Heart left ventricle (tissue), 13 donors: ENCODE data around the gene SUPT20H.
"Not testable (repeated sequence)": the region's sequence is repeated elsewhere in the genome, so short reads cannot be mapped to it uniquely, and the experiment has no call there.

Experiments
- POLR2A ChIP-seq, 2 donors: fragments of 450-650 bp; IDR thresholded peaks; one replicate each; pipeline ENCODE4 v1.6.1; 2017; ENCODE audit warnings: antibody characterized with exemption in 2 of 2, mild to moderate bottlenecking in 2 of 2, moderate library complexity in 2 of 2
- TF ChIP-seq, protein P1 (sequence below), 12 donors: fragments of 200-600 bp; sonication (generic) in 4 of 12; IDR thresholded peaks; one replicate each; pipeline versions ENCODE4 v1.5.0 to v1.8.0; 2018 to 2022; ENCODE audit warnings: antibody characterized with exemption in 12 of 12, mild to moderate bottlenecking in 5 of 12
- donor health status: ischemic (EF 13 %, LVEDD 7.1; RV severe dilation, severe dysfunction).
- donor health status: DM: no; HTN: yes; CAD: no.
- donor health status: DM: no; HTN: no; CAD: no.
- donor health status: ischemic (EF 25% LVEDD 6.9; RV normal size, moderate dysfunction).
- donor health status: ischemic (EF 25% LVEDD 5.7; RV mildly dilated, moderate dysfunction).
- donor health status: ischemic (EF 35%, LVEDD 5.7; RV mildly dilated, moderate dysfunction).
- donor health status: nonischemic (EF 11% LVEDD 7.7; RV severe dilation, severe dysfunction).
- donor health status: DM: yes; HTN: yes; CAD: no.
- donor health status: PGD.
- donor health status: ischemic (EF 29% LVEDD 5.4; RV normal size, mild dysfunction).
- donor health status: nonischemic (EF 23%, LVEDD 6.1; RV moderate dilation, normal function).

DNA sequence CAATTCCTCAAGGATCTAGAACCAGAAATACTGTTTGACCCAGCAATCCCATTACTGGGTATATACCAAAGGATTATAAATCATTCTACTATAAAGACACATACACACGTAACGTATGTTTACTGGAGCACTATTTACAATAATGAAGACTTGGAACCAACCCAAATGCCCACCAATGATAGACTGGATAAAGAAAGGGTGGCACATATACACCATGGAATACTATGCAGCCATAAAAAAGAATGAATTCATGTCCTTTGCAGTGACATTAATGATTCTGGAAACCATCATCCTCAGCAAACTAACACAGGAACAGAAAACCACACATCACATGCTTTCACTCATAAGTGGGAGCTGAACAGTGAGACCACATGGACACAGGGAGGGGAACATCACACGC, 6.4 kb downstream of the SUPT20H start:
- TF ChIP-seq, protein P1, sequence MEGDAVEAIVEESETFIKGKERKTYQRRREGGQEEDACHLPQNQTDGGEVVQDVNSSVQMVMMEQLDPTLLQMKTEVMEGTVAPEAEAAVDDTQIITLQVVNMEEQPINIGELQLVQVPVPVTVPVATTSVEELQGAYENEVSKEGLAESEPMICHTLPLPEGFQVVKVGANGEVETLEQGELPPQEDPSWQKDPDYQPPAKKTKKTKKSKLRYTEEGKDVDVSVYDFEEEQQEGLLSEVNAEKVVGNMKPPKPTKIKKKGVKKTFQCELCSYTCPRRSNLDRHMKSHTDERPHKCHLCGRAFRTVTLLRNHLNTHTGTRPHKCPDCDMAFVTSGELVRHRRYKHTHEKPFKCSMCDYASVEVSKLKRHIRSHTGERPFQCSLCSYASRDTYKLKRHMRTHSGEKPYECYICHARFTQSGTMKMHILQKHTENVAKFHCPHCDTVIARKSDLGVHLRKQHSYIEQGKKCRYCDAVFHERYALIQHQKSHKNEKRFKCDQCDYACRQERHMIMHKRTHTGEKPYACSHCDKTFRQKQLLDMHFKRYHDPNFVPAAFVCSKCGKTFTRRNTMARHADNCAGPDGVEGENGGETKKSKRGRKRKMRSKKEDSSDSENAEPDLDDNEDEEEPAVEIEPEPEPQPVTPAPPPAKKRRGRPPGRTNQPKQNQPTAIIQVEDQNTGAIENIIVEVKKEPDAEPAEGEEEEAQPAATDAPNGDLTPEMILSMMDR (IDR thresholded peaks at IDR 0.05): not testable (repeated sequence)
- TF ChIP-seq POLR2A (IDR thresholded peaks at IDR 0.05): not testable (repeated sequence)
